Testis (tissue), 2 donors: ENCODE results near the gene LTA4H.

Source experiments
- POLR2A ChIP-seq: fragments of 450-650 bp; IDR thresholded peaks from one replicate; pipeline ENCODE4 v1.6.1; 2017; ENCODE audit warnings: antibody characterized with exemption, mild to moderate bottlenecking, moderate library complexity
- TF ChIP-seq, protein P1 (sequence below), 3 experiments: fragments of 450-650 bp in 2 of 3; fragments of 200-600 bp in 1 of 3; sonication (generic) in 1 of 3; IDR thresholded peaks; one replicate each; pipeline ENCODE4 v1.5.1; 2016 to 2019; ENCODE audit warnings: antibody characterized with exemption in 3 of 3, mild to moderate bottlenecking in 2 of 3, moderate library complexity in 1 of 3

DNA sequence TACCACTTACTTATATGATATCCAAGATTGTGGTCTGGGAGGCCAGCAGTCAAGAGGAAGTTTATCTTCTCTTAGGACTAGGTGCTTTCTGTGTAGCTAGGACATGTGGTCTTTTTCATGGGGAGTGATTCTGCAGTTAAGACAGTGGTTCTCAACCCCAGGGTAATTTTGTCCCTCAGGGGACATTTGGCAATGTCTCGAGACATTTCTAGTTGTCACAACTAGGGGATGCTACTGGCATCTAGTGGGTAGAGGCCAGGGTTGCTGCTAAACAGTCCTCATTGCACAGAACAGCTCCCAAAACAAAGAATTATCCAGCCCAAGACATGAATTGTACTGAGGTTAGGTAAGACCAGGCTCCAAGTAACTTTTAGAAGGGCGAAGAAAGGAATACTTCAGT lies 72.3 kb downstream of the LTA4H start:
- TF ChIP-seq, protein P1, sequence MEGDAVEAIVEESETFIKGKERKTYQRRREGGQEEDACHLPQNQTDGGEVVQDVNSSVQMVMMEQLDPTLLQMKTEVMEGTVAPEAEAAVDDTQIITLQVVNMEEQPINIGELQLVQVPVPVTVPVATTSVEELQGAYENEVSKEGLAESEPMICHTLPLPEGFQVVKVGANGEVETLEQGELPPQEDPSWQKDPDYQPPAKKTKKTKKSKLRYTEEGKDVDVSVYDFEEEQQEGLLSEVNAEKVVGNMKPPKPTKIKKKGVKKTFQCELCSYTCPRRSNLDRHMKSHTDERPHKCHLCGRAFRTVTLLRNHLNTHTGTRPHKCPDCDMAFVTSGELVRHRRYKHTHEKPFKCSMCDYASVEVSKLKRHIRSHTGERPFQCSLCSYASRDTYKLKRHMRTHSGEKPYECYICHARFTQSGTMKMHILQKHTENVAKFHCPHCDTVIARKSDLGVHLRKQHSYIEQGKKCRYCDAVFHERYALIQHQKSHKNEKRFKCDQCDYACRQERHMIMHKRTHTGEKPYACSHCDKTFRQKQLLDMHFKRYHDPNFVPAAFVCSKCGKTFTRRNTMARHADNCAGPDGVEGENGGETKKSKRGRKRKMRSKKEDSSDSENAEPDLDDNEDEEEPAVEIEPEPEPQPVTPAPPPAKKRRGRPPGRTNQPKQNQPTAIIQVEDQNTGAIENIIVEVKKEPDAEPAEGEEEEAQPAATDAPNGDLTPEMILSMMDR (IDR thresholded peaks at IDR 0.05): no peak
- TF ChIP-seq POLR2A: no peak
